ENCODE data around the gene DDTL. TPM values are rescaled to one million over a fixed set of nuclear protein-coding genes. Genes with fewer than 3 reads are reported as not detected.
"Not testable (repeated sequence)": the region's sequence is repeated elsewhere in the genome, so short reads cannot be mapped to it uniquely, and the experiment has no call there.

The DDTL gene
- total RNA-seq, 3 donors from 2014 or later, result 1.0 to 1.3 TPM; not detected in 1

GRCh38 chr22:23997092-23997491, 30.4 kb downstream of the DDTL start:
- no peak overlapping the region for H3K27ac ChIP-seq
- intact Hi-C loops (cut with DNase I; ENCODE audit: low total_unique reads), result no loop called here
- no peaks in the 10 kb centered on the region for H3K9me3 ChIP-seq
- no peaks in the 10 kb centered on the region for H3K36me3 ChIP-seq
- TF ChIP-seq POLR2AphosphoS5 (IDR thresholded peaks at IDR 0.05) (no peak), POLR2A (IDR thresholded peaks at IDR 0.05) (no peak), CTCF (IDR thresholded peaks at IDR 0.05) (no peak)
- no peak overlapping the region for H3K4me3 ChIP-seq
- no peaks in the 10 kb centered on the region for H3K27me3 ChIP-seq
- no peaks in the 10 kb centered on the region for H3K4me1 ChIP-seq
- DNase-seq (ENCODE audit: low spot score in 2 of 2), result no peak

GRCh38 chr22:23999779-24000178, 33.1 kb downstream of the DDTL start:
- intact Hi-C loops (cut with DNase I; ENCODE audit: low total_unique reads); H3K36me3 ChIP-seq; H3K27ac ChIP-seq; H3K4me1 ChIP-seq; H3K27me3 ChIP-seq; H3K4me3 ChIP-seq; DNase-seq (ENCODE audit: low spot score in 2 of 2); H3K9me3 ChIP-seq: not testable (repeated sequence)

GRCh38 chr22:24001314-24001713, 34.6 kb downstream of the DDTL start:
- Histone ChIP-seq H3K36me3 (no peaks in the 10 kb centered on the region), H3K4me3 (no peak overlapping the region), H3K27ac (no peak overlapping the region), H3K27me3 (no peaks in the 10 kb centered on the region), H3K4me1 (peaks cover 0 to 7% of the 10 kb centered on the region in 2 donors), H3K9me3 (no peaks in the 10 kb centered on the region)
- no peak for TF ChIP-seq POLR2A (IDR thresholded peaks at IDR 0.05)
- TF ChIP-seq CTCF (IDR thresholded peaks at IDR 0.05), result no peak
- TF ChIP-seq POLR2AphosphoS5 (IDR thresholded peaks at IDR 0.05), result no peak
- intact Hi-C loops (cut with DNase I; ENCODE audit: low total_unique reads), result no loop called here
- DNase-seq (ENCODE audit: low spot score in 2 of 2), result no peak

DNA sequence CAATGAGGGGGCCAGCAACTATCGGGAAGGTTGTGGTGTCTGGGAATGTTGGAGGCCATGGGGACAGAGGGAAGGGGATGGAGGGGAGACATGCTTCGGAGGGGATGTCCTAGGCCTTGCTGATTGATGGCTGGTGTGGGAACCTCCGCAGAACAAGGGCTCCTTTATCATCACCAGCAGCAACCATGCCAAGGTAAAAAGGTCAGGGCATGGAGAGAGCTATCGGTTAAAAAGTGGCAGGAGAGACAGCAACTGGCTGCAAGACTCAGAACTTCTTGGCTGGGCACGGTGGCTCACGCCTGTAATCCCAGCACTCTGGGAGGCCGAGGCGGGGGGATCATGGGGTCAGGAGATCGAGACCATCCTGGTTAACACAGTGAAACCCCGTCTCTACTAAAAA, 35.6 kb downstream of the DDTL start:
- no peak for TF ChIP-seq POLR2AphosphoS5 (IDR thresholded peaks at IDR 0.05)
- no peak for TF ChIP-seq CTCF (IDR thresholded peaks at IDR 0.05)
- TF ChIP-seq POLR2A (IDR thresholded peaks at IDR 0.05), result no peak
- H3K9me3 ChIP-seq, result no peaks in the 10 kb centered on the region
- H3K27me3 ChIP-seq, result no peaks in the 10 kb centered on the region
- intact Hi-C loops (cut with DNase I; ENCODE audit: low total_unique reads), result no loop called here
- H3K4me3 ChIP-seq, result no peak overlapping the region
- peaks cover 0 to 7% of the 10 kb centered on the region in 2 donors for H3K4me1 ChIP-seq
- H3K27ac ChIP-seq, result no peak overlapping the region
- no peaks in the 10 kb centered on the region for H3K36me3 ChIP-seq
- DNase-seq (ENCODE audit: low spot score in 2 of 2), result no peak

DNA sequence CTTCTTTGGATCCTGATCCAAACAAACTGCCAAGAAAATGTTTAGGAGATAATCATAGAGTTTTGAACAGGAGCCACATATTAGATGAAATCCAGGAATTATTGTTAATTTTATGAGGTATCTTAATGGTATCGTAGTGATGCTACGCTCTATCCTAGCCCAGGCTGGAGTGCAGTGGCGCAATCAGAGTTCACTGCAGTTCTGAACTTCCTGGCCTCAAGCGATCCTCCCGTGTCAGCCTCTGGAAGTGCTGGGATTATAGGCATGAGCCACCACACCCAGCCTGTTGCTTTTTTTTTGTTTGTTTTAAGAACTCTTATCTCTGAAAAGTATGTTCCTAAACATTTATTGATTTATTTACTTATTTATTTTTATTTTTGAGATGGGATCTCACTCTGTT, 36.2 kb downstream of the DDTL start:
- no peak overlapping the region for H3K4me3 ChIP-seq
- intact Hi-C loops (cut with DNase I; ENCODE audit: low total_unique reads), result no loop called here
- no peak overlapping the region for H3K27ac ChIP-seq
- no peak for TF ChIP-seq POLR2A (IDR thresholded peaks at IDR 0.05)
- TF ChIP-seq CTCF (IDR thresholded peaks at IDR 0.05), result no peak
- no peak for TF ChIP-seq POLR2AphosphoS5 (IDR thresholded peaks at IDR 0.05)
- no peaks in the 10 kb centered on the region for H3K36me3 ChIP-seq
- H3K27me3 ChIP-seq, result no peaks in the 10 kb centered on the region
- DNase-seq (ENCODE audit: low spot score in 2 of 2), result no peak
- H3K9me3 ChIP-seq, result no peaks in the 10 kb centered on the region
- peaks cover 0 to 7% of the 10 kb centered on the region in 2 donors for H3K4me1 ChIP-seq

- Histone ChIP-seq H3K4me1 (peaks cover 0 to 7% of the 10 kb centered on the region in 2 donors), H3K27me3 (no peaks in the 10 kb centered on the region), H3K27ac (no peak overlapping the region), H3K36me3 (no peaks in the 10 kb centered on the region), H3K9me3 (no peaks in the 10 kb centered on the region), H3K4me3 (no peak overlapping the region)
- TF ChIP-seq POLR2A (IDR thresholded peaks at IDR 0.05), result no peak
- no peak for TF ChIP-seq CTCF (IDR thresholded peaks at IDR 0.05)
- no peak for TF ChIP-seq POLR2AphosphoS5 (IDR thresholded peaks at IDR 0.05)
- intact Hi-C loops (cut with DNase I; ENCODE audit: low total_unique reads), result no loop called here
- no peak for DNase-seq (ENCODE audit: low spot score in 2 of 2)
These were observed 37.2 kb downstream of the DDTL start for GRCh38 chr22:24003887-24004286.
